K562 (cell line): ENCODE data around the gene PRIM1. TPM values are rescaled to one million over a fixed set of nuclear protein-coding genes. Genes with fewer than 3 reads are reported as not detected.

Experiments
- ARID1B ChIP-seq: fragments of 450-650 bp; IDR thresholded peaks from 2 replicates; pipeline ENCODE4 v1.6.1; 2016; ENCODE audit warnings: antibody characterized with exemption, mild to moderate bottlenecking, inconsistent platforms
- CBFA2T2 ChIP-seq: fragments of 450-650 bp; conservative IDR thresholded peaks from 2 replicates; pipeline ENCODE4 v1.6.1; 2017; ENCODE audit warnings: mild to moderate bottlenecking
- CBFA2T3 ChIP-seq: fragments of 450-650 bp; IDR thresholded peaks from 2 replicates; pipeline ENCODE4 v1.6.1; 2017
- FOXK2 ChIP-seq, 2 experiments: fragments of 450-650 bp; IDR thresholded peaks in 1 of 2; conservative IDR thresholded peaks in 1 of 2; 2 replicates each; pipeline ENCODE4 v1.6.1; 2016; ENCODE audit warnings: low read depth in 2 of 2, mild to moderate bottlenecking in 1 of 2
- HDAC1 ChIP-seq, 2 experiments: fragments of 450-650 bp; IDR thresholded peaks; 2 replicates each; pipeline ENCODE4 v1.6.1; 2016 to 2017; ENCODE audit warnings: inconsistent platforms in 1 of 2, mild to moderate bottlenecking in 1 of 2, moderate library complexity in 1 of 2
- KDM1A ChIP-seq, 2 experiments: fragments of 450-650 bp; IDR thresholded peaks; 2 replicates each; pipeline ENCODE4 v1.6.1; 2016; ENCODE audit warnings: mild to moderate bottlenecking in 2 of 2
- POLR2AphosphoS5 ChIP-seq: IDR thresholded peaks from 2 replicates; pipeline ENCODE4 v1.6.1; 2011; ENCODE audit warnings: mild to moderate bottlenecking, low read depth, low read length, moderate library complexity; ENCODE audit not compliant: control insufficient read depth, insufficient read depth
- SMARCA4 ChIP-seq: fragments of 450-650 bp; IDR thresholded peaks from 2 replicates; pipeline ENCODE4 v1.6.1; 2016
- SMARCE1 ChIP-seq: fragments of 450-650 bp; IDR thresholded peaks from 2 replicates; pipeline ENCODE4 v1.7.1; 2016; ENCODE audit warnings: mild to moderate bottlenecking
- TAL1 ChIP-seq: fragments of 450-650 bp; IDR thresholded peaks from 2 replicates; pipeline ENCODE4 v1.6.1; 2016; ENCODE audit warnings: mild to moderate bottlenecking
- polyA plus RNA-seq, 8 experiments: library from polyadenylated mRNA; depleted of rRNA in 4 of 8; stranded (reverse) in 5 of 8; unstranded in 3 of 8; fragments of >200 nt; fragmentation: Nextera tagmentation in 2 of 8; fragmentation: Illumina TruSeq in 1 of 8; extraction: Ambion mirVana in 2 of 8; extraction: Trizol in 1 of 8; gene quantifications; 2 replicates each; pipeline versions ENCODE4 v1.2.1 to v1.2.3, GENCODE V29; 2011 to 2014; ENCODE audit warnings: inconsistent platforms in 1 of 8, missing spikeins in 1 of 8
- total RNA-seq, 7 experiments: library from RNA; depleted of rRNA in 6 of 7; stranded (reverse); fragments of >200 nt in 6 of 7; fragmentation: Illumina TruSeq in 2 of 7; extraction: Trizol in 2 of 7; gene quantifications; 2 replicates each; pipeline versions ENCODE4 v1.2.1 to v1.2.3, GENCODE V29; 2011 to 2021; ENCODE audit warnings: low replicate concordance in 1 of 7
- TF ChIP-seq, protein P1 (sequence below): sonication (generic); formaldehyde crosslinking; IDR thresholded peaks from 2 replicates; pipeline ENCODE4 v1.8.0; 2022; ENCODE audit warnings: missing genetic modification reagents, mild to moderate bottlenecking, moderate library complexity, borderline replicate concordance
- TF ChIP-seq, protein P2 (sequence below): sonication (generic); formaldehyde crosslinking; IDR thresholded peaks from 2 replicates; pipeline ENCODE4 v1.8.0; 2022; ENCODE audit warnings: mild to moderate bottlenecking, missing genetic modification reagents
- TF ChIP-seq, protein P3 (sequence below): sonication (generic); formaldehyde crosslinking; IDR thresholded peaks from 2 replicates; pipeline ENCODE4 v1.8.0; 2022; ENCODE audit warnings: mild to moderate bottlenecking, missing genetic modification reagents

The PRIM1 gene
- total and polyA plus RNA-seq, 9 of the 15 experiments (the other 6 are each of a cell fraction or from before 2014, with no cell fraction given), result 67.2 to 179 (median 140) TPM

DNA sequence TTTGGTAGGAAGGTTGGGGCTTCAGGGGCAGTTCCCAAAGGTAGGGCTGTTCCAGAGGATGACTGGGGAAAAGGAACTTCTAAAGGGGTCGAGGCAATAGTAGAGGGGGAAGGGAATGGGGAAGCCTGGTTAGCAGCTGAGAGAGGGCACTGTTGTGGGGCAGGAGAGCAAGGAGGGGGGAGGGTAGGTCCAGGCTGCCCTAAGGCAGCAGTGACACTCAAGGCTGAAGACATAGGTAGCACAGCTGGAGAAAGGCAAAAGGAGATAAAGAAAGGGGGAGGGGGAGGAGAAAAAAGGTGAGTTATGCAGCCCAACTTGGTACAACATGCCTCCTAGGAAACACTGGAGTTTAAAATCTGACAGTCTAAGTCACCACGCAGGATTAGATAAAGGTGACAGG, 30.9 kb downstream of the PRIM1 start (continued):
- TF ChIP-seq KDM1A (IDR thresholded peaks at IDR 0.05) (peak in 1 of 2 experiments; percentile 92; a peak in 2 of 4 replicates), POLR2AphosphoS5 (0 out of 2 replicates have a peak, but pooled peaks have one; percentile 18), TAL1 (peak; percentile 17; the same call in 1 of the 2 replicates), CBFA2T3 (peak; percentile 74), SMARCA4 (0 out of 2 replicates have a peak, but pooled peaks have one; percentile 30), SMARCE1 (peak; percentile 44; the same call in 1 of the 2 replicates), ARID1B (peak; percentile 62), HDAC1 (IDR thresholded peaks at IDR 0.05) (peak in 1 of 2 experiments; percentile 61; a peak in 2 of 4 replicates), CBFA2T2 (peak; percentile 41), FOXK2 (conservative IDR thresholded peaks at IDR 0.05 in 1 of 2, IDR thresholded peaks at IDR 0.05 in 1 of 2; ENCODE audit: low read depth in 2 of 2) (0 out of 4 replicates have a peak, but pooled peaks of 1 of the 2 experiments have one; percentile 32)
- TF ChIP-seq, protein P1, sequence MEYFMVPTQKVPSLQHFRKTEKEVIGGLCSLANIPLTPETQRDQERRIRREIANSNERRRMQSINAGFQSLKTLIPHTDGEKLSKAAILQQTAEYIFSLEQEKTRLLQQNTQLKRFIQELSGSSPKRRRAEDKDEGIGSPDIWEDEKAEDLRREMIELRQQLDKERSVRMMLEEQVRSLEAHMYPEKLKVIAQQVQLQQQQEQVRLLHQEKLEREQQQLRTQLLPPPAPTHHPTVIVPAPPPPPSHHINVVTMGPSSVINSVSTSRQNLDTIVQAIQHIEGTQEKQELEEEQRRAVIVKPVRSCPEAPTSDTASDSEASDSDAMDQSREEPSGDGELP, result peak; percentile 51
- TF ChIP-seq, protein P2, sequence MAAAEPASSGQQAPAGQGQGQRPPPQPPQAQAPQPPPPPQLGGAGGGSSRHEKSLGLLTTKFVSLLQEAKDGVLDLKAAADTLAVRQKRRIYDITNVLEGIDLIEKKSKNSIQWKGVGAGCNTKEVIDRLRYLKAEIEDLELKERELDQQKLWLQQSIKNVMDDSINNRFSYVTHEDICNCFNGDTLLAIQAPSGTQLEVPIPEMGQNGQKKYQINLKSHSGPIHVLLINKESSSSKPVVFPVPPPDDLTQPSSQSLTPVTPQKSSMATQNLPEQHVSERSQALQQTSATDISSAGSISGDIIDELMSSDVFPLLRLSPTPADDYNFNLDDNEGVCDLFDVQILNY, result no peak
- TF ChIP-seq, protein P3, sequence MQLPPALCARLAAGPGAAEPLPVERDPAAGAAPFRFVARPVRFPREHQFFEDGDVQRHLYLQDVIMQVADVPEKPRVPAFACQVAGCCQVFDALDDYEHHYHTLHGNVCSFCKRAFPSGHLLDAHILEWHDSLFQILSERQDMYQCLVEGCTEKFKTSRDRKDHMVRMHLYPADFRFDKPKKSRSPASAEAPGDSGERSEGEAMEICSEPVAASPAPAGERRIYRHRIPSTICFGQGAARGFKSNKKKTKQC, result no peak
